ENCODE results near the gene MT1F.

The MT1F gene

DNA sequence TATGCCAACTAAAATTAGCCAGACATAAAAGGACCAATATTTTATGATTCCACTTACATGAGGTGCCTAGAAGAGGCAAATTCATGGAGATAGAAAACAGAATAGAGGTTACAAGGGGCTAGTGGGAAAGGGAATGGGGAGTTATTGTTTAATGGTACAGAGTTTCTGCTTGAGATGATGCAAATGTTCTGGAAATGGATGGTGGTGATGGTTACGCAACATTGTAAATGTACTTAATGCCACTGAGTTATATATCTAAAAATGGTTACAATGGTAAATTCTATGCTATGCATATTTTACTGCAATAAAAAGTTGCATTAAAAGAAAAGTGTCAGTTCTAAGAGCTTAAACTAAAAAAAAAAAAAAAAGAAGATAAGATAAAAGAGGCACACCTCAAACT lies 42.4 kb downstream of the MT1F start:
- DNase-seq (ENCODE audit: low read depth, low spot score), result no peak

DNA sequence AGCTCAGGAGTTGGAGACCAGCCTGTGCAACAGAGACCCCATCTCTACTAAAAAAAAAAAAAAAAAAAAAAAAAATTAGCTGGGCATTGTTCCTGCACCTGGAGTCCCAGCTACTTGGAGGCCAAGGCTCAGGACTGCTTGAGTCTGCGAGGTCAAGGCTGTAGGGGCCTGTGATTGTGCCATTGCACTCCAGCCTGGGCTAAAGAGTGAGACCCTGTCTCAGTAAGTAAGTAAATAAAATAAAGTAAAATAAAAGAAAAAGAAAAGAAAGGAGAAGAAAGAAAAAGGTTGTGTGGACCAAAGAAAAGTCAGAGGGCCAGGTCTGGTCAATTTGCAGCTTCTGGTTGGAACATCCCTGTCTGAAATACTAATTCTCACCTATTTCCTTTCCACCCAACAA lies 42.9 kb downstream of the MT1F start:
- no peak for DNase-seq (ENCODE audit: low read depth, low spot score)

DNA sequence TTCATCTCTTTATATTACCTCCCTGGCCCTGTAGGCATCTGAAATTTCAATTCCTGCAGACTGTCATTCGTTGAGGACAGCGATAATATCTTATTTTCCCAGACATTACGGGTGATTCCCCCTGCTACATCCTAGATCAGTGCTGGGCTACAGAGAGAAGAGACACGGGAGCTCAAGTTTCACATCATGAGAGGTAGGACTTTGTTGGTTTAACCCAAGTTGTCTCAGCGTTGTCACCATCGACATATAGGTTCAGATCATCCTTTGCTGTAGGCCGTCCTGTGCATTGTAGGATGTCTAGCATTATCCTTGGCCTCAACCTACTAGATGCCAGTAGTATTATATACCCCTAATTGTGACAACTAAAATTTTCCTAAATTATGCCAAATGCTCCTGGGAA lies 43.8 kb downstream of the MT1F start:
- no peak for DNase-seq (ENCODE audit: low read depth, low spot score)

DNA sequence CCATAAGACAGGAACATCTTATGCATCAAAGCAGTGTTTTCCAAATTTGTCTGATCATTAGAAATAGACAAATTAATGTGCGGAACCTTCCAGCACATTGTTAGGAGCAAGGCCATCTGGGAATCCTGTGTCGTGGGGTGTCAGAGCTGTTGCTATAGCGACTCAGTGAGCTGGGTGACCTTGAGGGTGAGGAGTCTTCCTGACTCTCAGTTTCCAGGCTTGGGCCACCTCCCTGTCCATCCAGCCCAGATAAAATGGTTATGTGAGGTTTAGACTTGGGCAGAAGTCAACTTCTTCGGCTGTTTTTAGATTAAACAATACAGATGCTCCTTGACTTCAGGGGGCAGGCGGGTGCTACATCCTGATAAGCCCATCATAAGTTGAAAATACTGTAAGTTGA lies 45.1 kb downstream of the MT1F start:
- no peak for DNase-seq (ENCODE audit: low read depth, low spot score)
